Transverse colon (tissue), 3 donors: Measurements from ENCODE around the gene BBC3.

Experiments used
- EP300 ChIP-seq: sonication (generic); formaldehyde crosslinking; IDR thresholded peaks from one replicate; pipeline ENCODE4 v1.6.1; 2017; ENCODE audit warnings: antibody characterized with exemption, low read depth
- POLR2AphosphoS5 ChIP-seq, 3 donors: sonication (generic); formaldehyde crosslinking; IDR thresholded peaks; one replicate each; pipeline ENCODE4 v1.6.1; 2016; ENCODE audit warnings: antibody characterized with exemption in 3 of 3

DNA sequence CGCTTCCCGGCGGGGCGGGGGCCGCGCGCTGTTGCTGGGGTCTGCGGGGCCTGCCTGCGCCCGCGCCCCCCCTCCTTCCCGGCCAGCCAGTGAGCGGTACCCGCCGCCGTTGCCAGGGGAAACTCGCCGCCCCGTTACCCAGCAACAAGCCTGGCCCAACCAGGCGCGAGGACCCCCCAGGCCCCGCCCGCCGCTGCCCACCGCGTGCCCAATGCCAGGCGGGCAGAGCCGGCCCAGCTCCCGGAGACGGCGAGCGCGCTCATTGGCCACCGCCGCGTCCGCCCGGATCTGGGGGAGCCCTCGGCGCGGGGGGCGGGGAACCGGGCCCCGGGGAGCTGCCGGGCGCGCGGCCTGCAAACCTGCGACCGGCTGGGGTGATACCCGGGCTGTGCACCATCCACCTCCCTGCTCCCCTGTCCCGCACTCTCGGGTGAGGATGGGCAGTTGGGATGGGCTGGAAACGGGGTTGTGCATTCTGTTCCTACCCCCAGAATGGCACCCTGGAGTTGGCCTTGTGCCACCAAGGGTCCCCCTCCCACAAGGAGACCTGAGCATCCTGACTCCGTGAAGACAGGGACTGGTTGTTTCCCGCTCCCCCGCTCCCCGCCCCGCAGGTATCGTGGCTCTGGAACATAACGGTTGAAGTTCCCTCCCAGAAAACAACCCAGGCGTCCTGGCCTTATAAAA, 8.8 kb upstream of the BBC3 start:
- TF ChIP-seq EP300, result no peak
- no peak for TF ChIP-seq POLR2AphosphoS5 (IDR thresholded peaks at IDR 0.05)
